AG09319 (cell line): Measurements from ENCODE around the gene PROKR1.

Experiments
- DNase-seq: peaks from one replicate; pipeline ENCODE4 v3.0.0-alpha.2; 2010; ENCODE audit warnings: low read depth; ENCODE audit errors: extremely low read depth
- CTCF ChIP-seq: IDR thresholded peaks from 2 replicates; pipeline ENCODE4 v1.5.1; 2011; ENCODE audit warnings: low read depth, mild to moderate bottlenecking, inconsistent platforms, low read length, moderate library complexity

Gene PROKR1

DNA sequence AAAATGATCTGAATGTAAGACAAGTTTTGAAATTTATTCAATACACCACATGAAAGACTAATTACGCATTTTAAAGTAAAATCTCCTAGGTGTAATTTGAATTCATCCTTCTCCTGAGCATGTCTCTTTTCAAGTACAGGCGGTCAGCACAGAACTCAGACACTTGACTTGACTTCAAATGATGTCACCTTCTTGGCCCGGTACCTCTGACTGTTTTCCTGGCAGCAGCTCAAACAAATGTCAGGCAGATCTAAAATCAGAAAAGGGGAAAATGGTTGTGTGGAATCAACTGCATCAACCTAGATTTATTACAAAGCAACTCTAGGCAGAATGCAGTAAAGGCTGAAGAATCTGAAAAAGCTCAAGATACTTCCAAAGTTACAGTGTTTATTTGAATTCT is 11.4 kb upstream of the PROKR1 start:
- TF ChIP-seq CTCF: no peak
- DNase-seq: no peak

- DNase-seq: no peak
Observed at GRCh38 chr2:68637047-68637446, 6.3 kb upstream of the PROKR1 start.

DNA sequence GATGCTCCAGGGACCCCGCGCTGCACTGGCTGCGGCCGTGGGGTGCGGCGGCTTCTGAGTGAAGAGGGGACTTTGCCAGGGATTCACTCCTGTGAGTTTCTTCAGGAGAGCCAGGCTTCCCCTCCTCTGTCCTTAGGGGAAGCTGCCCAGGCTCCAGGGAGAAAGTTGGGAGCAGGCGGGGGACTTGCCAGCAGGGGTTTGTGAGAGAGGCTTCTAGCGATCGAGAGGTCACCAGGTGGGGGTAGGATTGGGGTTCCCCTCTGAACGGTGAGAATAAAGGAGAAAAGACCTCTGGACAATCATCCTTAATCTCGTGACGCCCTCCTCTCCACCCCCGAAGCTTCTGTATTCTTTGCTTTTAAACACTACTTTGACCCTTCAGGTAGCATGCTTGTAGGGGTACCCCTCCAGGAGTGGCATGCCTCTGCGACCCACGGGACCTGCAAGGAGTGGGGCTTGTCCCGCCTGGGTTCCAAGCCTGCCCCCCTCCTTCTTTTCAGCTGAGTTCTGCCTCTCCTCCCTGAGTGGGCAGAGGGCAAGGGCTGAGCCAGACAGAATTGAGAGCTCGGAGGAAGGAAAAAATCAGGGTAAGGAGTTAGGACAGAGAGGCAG is 601 bp downstream of the PROKR1 start:
- no peak for DNase-seq
- TF ChIP-seq CTCF: no peak

More at GRCh38 chr2:68637047-68637446, 6.3 kb upstream of the PROKR1 start:
- TF ChIP-seq CTCF: no peak

GRCh38 chr2:68645523-68645922 is 2.1 kb downstream of the PROKR1 start:
- no peak for TF ChIP-seq CTCF
- no peak for DNase-seq

GRCh38 chr2:68646303-68646702 is 2.9 kb downstream of the PROKR1 start:
- no peak for DNase-seq
- TF ChIP-seq CTCF: no peak

DNA sequence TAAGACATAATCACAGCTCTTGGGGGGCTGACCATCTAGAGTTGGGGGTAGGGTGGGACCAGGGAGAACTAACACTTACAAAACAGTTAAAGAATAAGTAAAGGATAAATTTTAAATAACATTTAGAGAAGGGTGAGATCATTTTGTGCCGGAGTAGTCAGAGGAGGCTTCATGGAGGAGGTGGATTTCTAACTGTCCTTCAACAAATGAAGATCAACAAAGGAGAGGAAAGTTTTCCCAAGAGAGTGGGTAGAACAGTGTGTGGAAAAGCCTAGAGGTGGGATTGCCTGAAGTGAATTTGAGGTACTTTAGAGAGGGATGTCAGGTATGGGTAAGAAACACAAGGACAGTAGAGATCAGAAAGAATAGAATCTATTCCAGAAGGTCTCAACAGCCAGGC is 7.3 kb downstream of the PROKR1 start:
- no peak for TF ChIP-seq CTCF

GRCh38 chr2:68653034-68653433 is 9.7 kb downstream of the PROKR1 start:
- TF ChIP-seq CTCF: no peak
- DNase-seq: no peak

More for the DNA sequence above, 7.3 kb downstream of the PROKR1 start:
- no peak for DNase-seq
